Bone marrow (tissue), 2 donors: ENCODE measurements around the gene KRT23.
"Not testable (repeated sequence)": the region's sequence is repeated elsewhere in the genome, so short reads cannot be mapped to it uniquely, and the experiment has no call there.

Source experiments
- DNase-seq, 2 donors: peaks; one replicate each; lab custom pipeline; 2025; lab: John Stamatoyannopoulos, UW

The KRT23 gene

DNA sequence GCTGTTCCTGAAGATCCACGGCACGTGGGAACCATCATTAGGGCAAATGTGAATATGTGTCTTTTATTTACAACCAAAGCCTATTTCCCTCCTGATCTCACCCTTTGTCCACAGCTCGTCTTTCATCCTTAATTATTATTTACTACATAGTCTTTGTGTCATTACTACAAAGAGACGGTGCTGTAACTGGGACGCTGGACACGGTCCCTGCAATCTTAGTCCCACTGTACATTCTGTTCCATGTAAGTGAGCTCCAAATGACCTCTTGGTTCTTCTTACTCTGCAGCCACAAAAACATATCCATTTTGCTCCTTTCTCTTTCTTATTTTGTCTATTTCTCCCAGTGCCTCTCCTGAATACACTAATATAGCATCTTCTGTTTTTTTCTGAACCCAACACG lies 12.7 kb upstream of the KRT23 start:
- no peak for DNase-seq

DNA sequence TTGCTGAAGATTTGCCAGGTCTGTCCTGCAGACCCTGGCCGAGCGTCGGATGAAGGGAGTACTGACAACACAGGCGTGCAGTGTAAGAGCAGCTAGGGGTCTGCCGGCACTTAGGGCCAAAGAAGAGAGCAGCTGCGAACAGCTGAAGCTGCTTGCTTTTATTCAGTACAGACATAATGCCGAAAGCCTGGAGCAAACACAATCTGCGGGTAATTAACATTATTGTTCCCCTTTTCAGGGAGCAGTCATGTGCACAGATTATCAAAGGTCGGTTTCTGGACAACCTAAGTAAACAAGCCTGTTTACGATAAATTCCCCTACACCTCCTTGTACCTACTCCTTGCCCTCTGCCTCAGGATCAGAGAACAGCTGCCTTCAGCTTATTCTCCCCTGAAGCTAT lies 12.0 kb upstream of the KRT23 start:
- DNase-seq, result no peak

DNA sequence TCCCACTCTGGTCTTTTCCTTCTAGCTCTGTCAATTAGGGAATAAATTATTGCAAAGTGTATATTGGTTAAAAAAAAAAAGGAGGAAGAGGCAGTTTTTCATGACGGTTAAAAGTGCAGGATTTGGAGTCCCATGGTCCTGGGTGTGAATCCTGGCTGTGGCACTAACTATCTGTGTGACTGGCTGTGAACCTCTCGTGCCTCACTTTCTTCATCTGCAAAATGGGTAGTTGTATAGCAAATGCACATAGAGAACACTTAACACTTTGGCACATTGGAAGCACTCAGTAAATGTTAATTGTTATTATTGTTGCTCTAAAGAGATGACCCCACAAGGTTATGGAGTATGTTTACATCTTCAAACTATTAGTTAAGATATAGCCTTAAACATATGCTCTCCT lies 10.5 kb upstream of the KRT23 start:
- DNase-seq, result no peak

DNA sequence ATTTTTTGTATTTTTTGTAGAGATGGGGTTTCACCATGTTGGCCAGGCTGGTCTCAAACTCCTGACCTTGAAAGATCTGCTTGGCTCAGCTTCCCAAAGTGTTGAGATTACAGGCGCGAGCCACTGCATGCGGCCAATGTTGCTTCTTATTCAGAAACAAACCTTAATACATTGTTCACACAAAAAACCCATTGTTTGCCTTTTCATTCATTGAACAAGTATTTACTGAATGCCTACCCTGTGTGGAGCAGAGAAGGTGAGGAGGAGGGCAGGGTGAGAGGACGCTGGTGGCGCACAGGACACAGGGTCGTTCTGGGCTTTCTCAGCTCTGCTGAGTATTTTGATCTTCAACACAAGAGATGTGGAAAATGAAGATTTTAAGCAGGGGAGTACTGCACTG lies 8.0 kb upstream of the KRT23 start:
- no peak for DNase-seq

DNA sequence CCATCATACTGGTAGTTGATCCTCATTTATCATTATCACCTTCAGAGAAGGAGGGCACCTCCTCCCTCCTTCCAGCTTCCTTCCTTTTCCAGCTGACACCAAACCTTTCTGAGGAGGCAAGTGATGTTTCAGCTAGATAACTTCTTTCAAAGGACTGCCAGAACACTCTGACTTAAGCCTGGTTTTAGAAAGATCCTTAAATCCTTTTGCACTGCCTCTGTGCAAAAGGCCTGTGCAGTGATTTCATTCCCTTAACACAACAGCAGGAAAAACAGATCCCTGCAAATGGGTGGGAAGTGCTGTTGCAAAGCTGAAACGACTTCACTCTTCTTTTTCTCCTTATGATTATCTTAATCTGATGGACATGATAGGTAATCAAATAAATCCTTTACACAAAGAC lies 7.1 kb upstream of the KRT23 start:
- no peak for DNase-seq

DNA sequence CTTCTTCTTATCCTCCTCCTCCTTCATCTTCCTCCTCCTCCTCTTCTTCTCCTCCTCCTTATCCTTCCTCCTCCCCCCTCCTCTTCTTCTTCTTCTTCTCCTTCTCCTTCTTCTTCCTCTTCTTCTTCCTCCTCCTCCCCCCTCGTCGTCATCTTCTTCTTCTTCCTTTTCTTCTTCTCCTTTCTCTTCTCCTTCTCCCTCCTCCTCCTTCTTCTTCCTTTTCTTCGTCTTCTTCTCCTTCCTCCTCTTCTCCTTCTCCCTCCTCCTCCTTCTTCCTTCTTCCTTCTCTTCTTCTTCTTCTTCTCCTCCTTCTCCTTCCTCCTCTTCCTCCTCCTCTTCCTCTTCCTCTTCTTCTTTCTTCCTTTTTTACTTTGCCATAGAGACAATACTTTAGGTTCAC lies 5.1 kb upstream of the KRT23 start:
- DNase-seq, result no peak

DNA sequence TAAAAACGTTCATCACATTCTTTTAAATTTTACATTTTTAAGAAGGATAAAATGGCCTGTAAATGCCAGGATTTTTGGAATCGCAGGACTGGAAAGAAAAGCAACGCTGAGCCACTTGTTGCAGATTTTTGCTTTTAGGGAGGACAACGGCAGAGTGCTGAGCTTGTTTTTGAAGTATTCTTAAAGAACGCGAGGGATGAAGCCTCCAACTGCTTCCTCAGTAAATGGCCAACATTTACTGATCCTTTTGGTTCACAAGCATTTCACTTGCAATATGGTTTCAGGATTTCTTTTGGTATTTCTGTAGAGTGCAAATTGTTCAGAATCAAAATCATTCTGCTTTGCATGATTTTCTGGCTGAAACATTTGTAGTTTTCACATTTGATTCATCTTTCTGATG lies 2.8 kb upstream of the KRT23 start:
- DNase-seq, result no peak

DNA sequence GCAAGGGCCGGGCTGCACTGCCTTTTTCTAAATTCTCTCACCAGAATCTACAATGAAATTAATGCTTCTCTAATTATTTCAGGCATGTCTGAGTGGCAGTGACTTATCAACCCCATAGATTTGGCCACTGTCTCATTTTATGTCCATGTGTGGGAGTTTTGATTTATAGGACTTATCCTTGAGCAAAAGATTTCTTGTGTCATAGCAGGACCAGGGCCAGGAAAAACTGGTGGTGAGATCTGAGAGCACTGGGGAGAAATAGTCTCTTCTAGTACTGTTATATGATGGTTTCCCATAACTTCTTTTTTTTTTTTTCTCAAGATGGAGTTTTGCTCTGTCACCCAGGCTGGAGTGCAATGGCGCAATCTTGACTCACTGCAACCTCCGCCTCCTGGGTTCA lies 1.5 kb upstream of the KRT23 start:
- DNase-seq, result no peak

DNA sequence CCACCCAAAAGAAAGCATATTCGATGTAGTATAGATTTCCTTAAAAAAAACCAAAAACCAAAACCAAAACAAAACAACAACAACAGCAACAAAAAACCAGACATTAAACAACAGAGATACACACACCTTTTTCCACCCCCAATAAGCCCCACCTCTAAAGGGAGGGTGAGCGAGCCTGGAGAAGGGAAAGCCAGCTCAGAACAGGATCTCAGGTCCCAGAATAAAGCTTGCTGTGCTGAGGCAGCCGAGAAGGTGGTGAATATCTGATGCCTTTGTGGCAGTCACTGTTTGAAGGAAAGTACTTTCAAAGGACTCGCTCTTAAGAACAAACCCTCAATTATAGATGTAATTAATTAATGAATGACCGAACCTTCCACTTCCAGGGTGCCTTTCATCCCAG lies 470 bp downstream of the KRT23 start:
- DNase-seq, result no peak

DNA sequence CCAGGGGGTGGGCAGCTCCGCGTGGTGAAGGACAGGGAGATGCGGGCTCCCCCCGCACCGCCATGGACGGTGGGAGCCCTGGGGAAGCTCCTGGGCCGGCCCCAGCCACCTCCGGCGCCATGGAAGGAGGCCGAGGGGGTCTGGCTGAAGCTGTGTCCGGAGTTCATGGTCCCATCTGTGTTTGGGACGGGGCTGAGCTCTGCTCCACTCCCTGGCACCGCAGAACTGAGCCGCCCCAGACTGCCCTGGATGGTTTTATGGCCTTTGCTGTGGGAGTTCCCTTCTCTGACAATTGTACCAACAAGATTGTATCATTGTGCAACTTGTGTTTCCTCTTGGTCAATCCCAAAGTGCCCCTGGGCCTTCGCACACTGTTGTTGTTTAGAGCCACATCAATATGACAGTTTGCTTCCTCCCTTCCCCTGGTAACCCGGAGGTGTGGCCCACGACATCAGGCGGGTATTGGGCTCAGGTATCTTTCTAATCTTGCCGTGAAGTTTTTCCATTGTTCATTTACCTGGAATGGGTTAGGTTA lies 942 bp downstream of the KRT23 start:
- no peak for DNase-seq

DNA sequence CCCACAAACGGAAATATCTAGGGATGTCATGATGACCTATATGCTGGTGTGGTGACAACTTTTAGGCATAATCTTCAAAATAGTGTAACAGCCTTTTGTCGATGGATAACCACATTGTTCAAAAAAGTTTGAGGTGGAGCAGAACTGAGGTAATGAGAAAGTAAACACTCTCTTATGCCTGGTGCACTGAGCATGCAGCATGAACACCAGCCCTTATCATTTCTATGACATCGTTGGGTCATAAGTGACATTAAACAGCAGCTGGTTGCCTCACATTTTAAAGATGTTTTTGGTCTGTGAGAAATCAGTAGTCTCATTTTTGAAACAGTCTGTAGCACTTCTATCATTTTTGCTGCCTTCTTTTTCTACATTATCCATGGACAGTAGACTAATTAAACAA lies 1.8 kb downstream of the KRT23 start:
- no peak for DNase-seq

DNA sequence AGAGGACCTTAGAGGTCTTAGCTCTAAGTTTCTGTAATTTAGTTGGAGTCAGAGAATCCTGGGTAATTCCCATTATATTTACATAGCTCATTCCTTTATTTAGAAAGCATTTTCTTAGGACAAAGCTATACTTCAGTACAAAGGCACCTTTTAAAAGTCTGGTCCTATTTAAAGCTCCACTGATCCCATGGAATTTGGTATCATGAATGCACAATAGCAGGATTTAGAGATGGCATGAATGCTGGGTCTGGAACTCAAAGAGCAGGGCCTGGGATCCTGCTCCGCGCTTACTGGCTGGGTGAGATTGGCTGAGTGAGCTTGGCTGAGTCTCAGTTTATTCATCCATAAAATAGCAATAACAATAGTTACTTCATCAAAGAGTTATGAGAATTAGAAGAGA lies 4.8 kb downstream of the KRT23 start:
- DNase-seq, result no peak

DNA sequence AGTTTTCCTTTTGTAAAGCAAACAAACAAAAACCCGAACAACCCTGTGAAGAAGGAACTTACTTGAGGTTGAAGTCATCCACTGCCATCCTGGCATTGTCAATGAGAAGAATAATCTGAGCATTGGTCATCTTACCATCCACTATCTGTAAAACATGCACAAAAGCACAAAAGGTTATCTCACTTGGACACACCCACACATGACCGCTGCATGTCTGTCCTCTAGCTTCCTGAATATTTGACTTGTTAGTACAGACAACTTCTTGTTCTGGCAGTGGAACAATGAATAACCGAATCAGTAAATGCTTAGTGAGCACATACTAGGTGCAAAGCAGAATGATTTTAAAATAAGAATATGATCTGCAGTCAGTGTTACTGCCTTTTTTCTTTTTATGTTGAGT lies 6.1 kb downstream of the KRT23 start:
- DNase-seq, result no peak

DNA sequence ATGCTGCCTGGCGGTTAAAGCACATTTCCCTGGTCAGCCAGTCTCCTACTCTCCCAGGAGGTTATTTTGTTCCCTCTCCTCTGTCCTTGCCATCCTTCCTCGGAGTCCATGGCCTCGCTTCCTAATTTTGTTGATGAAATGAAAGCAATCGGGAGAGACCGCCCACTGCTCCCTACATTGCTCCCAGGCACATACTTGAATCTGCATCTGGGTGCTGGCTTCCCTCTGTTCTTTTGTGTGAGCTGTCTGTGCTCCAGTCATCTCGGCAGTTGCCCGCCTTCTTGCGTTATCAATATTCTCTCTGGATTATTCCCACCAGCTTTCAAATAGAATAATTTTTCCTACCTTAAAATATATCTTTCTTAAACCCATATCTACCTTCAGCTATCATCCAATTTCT lies 11.1 kb downstream of the KRT23 start:
- DNase-seq, result no peak

DNA sequence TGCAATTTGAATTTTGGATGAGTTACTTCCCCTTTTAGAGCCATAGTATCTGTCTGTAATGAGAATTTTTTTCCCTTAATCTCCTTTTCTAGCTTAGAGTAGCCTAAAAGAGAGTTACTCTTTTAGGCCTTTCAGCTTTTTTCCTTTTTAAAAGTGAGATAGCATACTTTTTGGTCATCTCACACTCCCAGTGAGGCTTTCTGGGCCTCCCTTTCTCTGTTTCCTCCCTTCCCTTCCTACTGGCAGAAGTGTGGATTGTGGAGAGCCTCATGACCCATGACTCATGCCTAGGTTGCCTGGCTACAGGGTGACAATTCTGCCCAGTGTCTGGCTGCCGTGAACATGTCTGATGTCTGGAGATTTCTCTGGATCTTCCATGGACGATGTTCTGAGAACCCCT lies 15.2 kb downstream of the KRT23 start:
- DNase-seq, result no peak

DNA sequence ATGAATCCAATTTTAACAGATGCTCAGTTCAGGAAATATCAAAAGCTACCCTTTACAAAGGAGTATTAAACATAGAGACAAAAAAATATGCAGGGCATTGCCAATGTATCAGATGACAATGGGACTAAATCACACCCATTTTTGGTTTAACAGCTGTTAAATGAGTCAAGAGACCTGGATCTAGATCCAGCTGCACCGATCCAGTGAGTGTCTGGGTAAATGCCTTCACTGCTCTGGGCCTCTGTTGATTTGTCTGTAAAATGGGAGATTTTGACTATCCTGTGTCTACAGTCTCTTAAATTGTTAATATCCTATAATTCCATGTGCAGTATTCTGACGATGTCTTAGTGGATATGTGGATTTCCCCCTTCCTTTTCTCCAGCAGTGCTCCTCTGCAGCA lies 16.4 kb downstream of the KRT23 start:
- DNase-seq, result no peak

DNA sequence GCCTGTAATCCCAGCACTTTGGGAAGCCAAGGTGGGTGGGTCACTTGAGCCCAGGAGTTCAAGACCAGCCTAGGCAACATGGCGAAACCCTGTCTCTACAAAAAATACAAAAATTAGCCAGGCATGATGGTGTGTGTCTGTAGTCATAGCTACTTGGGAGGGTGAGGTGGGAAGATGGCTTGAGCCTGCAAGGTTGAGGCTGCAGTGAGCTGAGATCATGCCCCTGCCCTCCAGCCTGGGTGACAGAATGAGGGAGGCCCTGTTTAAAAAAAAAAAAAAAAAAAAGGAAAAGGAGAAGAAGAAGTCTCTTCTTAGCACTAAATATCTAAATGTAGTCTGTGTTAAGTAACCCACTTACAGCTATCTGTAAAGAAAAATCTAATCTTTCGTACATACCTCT lies 20.3 kb downstream of the KRT23 start:
- DNase-seq, result not testable (repeated sequence)

DNA sequence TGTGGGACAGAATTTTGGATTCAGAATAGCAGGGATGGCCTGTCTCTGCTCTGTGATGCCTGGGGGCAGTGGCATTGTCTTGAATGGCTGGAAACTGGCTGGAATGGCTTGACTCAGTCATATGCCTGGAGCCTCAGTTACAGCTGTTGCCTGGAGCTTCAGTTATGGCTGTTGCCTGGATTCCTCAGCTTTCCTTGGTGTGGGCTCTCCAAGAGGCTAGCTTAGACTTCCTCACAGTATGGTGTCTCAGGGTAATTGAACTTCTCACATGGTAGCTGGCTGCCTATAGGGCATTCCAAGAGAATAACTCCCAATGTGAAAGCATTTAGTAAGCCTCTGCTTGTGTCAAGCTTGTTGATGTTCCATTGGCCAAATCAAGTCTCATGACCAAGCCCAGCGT lies 21.1 kb downstream of the KRT23 start:
- DNase-seq, result no peak

DNA sequence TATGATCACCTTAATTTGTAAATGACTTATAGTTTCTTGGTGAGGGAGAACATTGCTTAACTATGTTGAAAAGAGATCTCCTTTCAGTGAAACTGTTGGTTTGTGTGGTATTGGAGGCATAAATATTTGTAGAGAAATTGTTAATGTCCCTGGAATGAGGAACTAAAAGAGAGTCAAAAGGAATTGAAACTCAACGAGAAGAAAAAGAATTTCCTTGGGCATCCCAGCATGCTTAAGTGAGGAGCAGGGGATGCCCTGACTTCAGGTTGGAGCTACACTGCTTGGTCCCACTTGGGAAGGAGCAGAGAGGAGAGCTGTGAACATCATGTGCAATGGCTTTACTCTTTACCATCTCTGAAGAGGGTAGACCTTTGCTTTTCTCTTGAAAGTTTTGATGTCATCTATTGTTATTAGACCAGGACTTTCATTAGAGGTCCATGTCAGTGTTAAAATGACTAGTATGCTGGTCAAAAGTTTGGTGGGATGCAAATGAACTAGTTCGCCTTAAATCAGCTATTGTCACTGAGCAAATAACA lies 21.7 kb downstream of the KRT23 start:
- DNase-seq, result no peak

DNA sequence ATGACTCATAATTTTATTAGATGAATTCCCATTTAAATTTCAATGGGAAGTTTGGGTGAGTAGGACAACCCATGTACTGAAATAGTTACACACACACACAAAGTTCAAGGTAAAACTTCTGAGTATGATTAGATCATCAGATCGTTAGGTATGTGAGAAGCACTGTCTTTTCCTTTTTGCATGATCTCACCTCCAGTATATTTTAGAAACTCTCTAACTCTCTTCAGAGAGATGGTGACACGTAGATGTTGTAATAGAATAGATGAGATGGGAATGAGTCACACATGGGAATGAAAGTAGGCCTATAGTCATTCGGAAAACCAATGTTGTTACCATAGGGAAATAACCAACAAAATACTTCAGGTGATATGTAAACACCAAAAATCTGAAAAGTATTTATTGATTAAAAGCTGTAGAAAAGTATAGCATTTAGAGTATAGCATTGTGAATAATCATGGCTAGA lies 22.2 kb downstream of the KRT23 start:
- DNase-seq, result no peak

DNA sequence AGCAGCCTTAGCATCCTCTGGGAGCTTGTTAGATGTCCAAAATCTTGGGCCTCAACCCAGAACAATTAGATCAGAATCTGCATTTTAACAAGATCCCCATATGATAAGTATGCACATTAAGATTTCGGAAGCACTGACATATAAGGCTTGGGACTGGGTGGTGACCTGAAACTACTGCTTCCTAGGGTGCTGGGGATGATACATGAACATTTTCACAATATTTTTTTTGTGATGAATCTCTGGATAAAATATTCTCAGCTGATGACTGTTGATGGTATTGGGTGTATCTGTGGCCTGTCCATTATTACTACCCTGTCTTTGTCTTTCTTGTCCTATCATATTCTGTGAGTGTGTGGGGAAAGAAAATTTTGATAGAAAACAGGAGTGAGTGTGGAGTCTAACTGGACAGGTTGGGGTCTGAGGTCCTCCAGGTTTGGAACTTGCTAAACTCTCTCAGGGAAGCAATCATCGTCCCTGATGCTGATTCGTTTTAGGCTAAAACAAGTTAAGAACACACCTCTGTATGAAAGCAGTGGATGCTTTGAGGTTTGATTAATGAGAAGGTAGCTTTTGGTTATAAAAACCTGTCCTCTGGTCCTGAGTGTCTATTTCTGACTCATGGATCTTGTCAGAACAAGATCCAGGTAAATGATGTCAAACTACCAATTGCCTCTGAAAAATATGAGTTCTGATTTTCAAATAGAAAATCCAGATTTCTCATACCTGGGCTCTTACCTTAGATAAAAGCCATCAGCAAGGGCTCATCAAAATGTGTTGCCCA lies 23.2 kb downstream of the KRT23 start:
- no peak for DNase-seq

DNA sequence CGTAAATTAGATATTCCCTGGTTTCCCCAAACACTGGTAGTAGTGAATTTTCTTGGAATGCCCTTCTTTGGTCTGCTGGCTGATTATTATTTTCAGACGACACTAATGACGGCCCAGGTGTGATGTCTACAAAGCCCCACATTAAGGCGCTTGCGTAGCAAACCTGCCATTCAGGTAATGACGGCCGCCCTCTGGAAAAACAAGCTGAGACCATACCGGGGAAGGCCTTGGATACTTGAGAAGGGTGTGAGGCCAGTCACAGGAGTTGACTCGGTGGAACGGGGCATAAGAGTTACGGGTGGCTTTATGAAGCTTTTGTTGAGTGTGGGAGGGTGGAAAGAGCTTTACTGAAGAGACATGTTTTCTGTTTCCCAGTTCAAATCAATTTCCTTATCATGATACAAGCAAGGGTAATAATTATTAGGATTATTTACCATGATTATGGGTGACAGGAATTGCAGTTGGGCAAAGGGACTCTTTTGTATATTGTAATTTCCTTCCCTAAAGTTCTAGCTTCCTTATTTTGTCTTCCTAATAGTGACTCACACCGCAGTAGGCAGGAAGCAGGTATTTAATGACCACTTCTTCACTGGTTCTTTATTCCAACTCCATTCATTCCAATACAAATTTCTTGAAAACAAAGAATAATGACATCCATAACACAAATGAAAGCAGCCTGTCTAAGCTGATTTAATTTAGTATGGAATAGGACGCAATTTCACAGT lies 24.8 kb downstream of the KRT23 start:
- DNase-seq, result no peak

DNA sequence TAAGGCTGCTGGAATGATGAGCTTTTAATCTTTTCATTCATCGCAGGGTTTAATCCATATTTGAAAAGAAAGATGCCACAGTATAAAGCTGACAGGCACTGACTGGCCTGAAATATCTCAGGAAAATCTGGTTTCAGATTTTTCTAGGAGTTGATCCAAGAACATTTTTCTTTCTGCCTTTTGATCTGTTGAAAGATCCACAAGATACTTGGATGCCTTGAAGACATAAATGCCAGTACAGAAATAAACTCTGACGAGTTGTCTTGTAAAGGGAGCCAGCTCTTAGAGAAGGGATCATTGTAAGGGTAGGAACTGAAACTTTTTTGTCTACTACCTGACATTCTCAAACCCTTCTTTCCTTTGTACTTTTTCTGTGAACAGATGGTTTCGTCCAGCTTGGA lies 27.0 kb downstream of the KRT23 start:
- DNase-seq, result no peak
